Activated naive CD4-positive, alpha-beta T cell treated with anti-CD3 and anti-CD28 coated beads, Interleukin-2, amount 10 ng/mL, durations not matched to agents 7 days and 5 days (primary cell): ENCODE results near the gene SYCE3.

Experiments used
- CTCF ChIA-PET: fragments of 350-600 bp; sonication (Branson Sonifier 250); formaldehyde crosslinking; loops from one replicate; lab custom pipeline; 2021; ENCODE audit warnings: antibody characterized with exemption; lab: Charles Lee
- DNase-seq: peaks from one replicate; pipeline ENCODE4 v3.0.0-alpha.2; 2020
- H3K27ac Mint-ChIP-seq: one replicate; pipeline ENCODE4 v1.8.0; 2021; ENCODE audit warnings: mild to moderate bottlenecking, moderate library complexity, mixed read lengths
- H3K27me3 Mint-ChIP-seq: one replicate; pipeline ENCODE4 v1.8.0; 2021; ENCODE audit warnings: mild to moderate bottlenecking, mixed read lengths
- H3K36me3 Mint-ChIP-seq: one replicate; pipeline ENCODE4 v1.8.0; 2021; ENCODE audit warnings: mixed read lengths
- H3K4me1 Mint-ChIP-seq: one replicate; pipeline ENCODE4 v1.8.0; 2021; ENCODE audit warnings: mixed read lengths
- H3K4me3 Mint-ChIP-seq: one replicate; pipeline ENCODE4 v1.8.0; 2021; ENCODE audit warnings: mild to moderate bottlenecking, moderate library complexity, mixed read lengths
- H3K9me3 Mint-ChIP-seq: one replicate; pipeline ENCODE4 v1.8.0; 2021; ENCODE audit warnings: mixed read lengths

The SYCE3 gene

GRCh38 chr22:50585238-50585637 is 22.5 kb upstream of the SYCE3 start:
- Mint-ChIP-seq H3K27ac (no peak overlapping the region), H3K4me1 (peaks cover 25% of the 10 kb centered on the region), H3K4me3 (no peak overlapping the region), H3K36me3 (peaks cover 10% of the 10 kb centered on the region), H3K27me3 (peaks cover under 1% of the 10 kb centered on the region), H3K9me3 (no peaks in the 10 kb centered on the region)
- CTCF ChIA-PET, result no interaction called here
- peak; percentile 8 for DNase-seq

- peaks cover 31% of the 10 kb centered on the region for H3K4me1 Mint-ChIP-seq
- peaks cover 18% of the 10 kb centered on the region for H3K36me3 Mint-ChIP-seq
- no peaks in the 10 kb centered on the region for H3K27me3 Mint-ChIP-seq
- CTCF ChIA-PET, result no interaction called here
- no peak overlapping the region for H3K27ac Mint-ChIP-seq
- H3K9me3 Mint-ChIP-seq, result no peaks in the 10 kb centered on the region
- H3K4me3 Mint-ChIP-seq, result peak overlapping the region; percentile 84
- DNase-seq, result no peak
Measured at GRCh38 chr22:50584106-50585096, 21.7 kb upstream of the SYCE3 start.

- H3K9me3 Mint-ChIP-seq, result no peaks in the 10 kb centered on the region
- peak overlapping the region; percentile 15 for H3K27ac Mint-ChIP-seq
- CTCF ChIA-PET, result interaction anchor here (0.7 kb wide), 1 partner anchor 58 kb away, joined by 4 read pairs; the partner anchor contains the start of gene SCO2
- no peak for DNase-seq
- H3K4me1 Mint-ChIP-seq, result peaks cover 33% of the 10 kb centered on the region
- H3K4me3 Mint-ChIP-seq, result peak overlapping the region; percentile 84
- H3K36me3 Mint-ChIP-seq, result peaks cover 19% of the 10 kb centered on the region
- H3K27me3 Mint-ChIP-seq, result no peaks in the 10 kb centered on the region
Measured at GRCh38 chr22:50583294-50583861, 20.7 kb upstream of the SYCE3 start.

DNA sequence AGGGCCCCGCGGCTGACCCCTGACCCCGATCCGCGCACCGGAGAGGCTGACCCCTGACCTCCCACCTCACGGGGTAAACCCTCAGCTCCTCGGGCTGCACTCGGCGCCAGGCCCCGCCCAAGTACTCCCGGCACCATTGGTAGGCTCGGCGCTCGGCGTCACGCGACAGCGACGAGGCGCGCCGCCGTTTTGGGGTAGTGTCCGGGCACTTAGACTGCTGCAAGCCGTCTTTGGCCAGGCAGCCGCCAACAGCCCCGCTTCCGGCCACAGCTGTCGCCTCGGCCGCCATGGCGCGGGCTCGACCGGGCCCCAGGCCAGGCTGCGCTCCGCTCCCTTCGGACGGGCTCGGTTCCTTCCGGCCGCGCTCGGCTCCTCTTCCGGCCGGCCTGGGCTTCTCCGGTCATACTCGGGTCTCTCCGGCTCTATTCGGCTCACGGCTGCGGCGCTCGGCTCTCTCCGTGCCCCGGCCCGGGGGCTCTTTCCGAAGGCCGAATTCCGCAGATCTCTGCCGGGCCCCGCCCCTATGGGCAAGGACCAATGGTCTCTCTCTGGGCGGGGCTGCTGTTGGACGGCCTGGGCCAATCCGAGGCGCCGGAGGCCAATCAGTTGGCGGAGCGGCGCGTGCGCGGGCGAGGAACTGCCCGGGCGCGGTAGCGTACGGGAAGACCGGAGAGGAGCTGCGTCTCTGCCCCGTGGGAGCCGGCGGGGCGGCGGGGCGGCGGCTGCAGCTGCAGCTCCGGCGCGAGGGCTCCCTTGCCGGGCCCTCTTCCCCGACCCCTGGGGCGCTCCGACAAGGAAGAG is 20.0 kb upstream of the SYCE3 start, which contains the start of gene CHKB:
TSS of gene CHKB (minus strand) at position 357 of the 801 bp plus-strand sequence. CDS start at position 289, 68 bp downstream.
- Mint-ChIP-seq H3K4me3 (peak within 1 kb of the TSS; percentile 84), H3K36me3 (peaks cover 19% of the 10 kb centered on the region), H3K9me3 (no peaks in the 10 kb centered on the region), H3K27me3 (no peaks in the 10 kb centered on the region), H3K27ac (peak within 1 kb of the TSS; percentile 96), H3K4me1 (peaks cover 35% of the 10 kb centered on the region)
- peak; percentile 99 for DNase-seq
- CTCF ChIA-PET, result interaction anchor here (0.6 to 0.7 kb wide), 2 partner anchors 57 kb away, joined by 3 to 4 read pairs; partner anchors contain the start of gene SCO2

- no peaks in the 10 kb centered on the region for H3K9me3 Mint-ChIP-seq
- H3K4me1 Mint-ChIP-seq, result peaks cover 42% of the 10 kb centered on the region
- CTCF ChIA-PET, result interaction anchor here (0.6 to 1.2 kb wide), 2 partner anchors 17 to 57 kb away, joined by 3 read pairs; partner anchors contain the start of gene SCO2
- H3K27me3 Mint-ChIP-seq, result no peaks in the 10 kb centered on the region
- peaks cover 22% of the 10 kb centered on the region for H3K36me3 Mint-ChIP-seq
- H3K27ac Mint-ChIP-seq, result peak overlapping the region; percentile 96
- no peak for DNase-seq
- peak overlapping the region; percentile 84 for H3K4me3 Mint-ChIP-seq
Measured at GRCh38 chr22:50581950-50582492, 19.3 kb upstream of the SYCE3 start.

DNA sequence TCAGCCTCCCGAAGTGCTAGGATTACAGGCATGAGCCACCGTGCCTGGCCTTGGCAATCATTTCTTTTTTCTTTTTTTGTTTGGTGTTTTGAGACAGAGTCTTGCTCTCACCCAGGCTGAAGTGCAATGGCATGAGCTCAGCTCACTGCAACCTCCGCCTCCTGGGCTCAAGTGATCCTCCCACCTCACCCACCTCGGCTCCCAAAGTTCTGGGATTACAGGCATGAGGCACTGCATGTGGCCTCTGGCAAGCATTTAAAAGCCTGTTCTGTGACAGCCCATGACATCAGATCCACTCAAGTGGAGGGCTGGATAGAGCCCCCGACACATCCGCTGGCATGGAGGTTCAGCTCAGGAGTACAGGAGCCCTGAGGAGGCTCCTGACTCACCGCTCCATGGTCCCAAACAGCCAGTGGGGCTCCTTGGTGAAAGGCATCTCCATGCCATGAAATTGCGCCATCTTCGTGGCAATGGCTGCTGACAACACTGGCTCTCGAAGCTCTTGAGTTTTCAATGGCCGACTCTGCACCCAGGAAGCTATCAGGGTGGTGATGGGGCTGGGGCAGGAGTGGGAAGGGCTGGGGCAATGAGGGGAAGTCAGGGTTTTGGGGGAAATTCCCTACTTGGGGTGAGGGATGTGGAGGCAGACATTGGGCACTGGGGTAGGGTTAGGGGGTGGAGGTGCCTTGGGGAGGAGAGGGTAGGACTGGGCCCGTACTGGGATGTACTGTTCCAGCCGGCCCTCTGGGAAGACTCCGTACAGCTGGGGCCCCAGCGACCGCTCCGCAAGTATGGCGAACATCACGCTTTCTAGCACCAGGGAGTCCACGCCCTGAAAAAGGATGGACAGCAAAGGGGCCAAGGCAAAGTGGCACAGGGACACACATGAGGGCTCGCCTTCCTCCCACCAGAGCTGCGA is 18.6 kb upstream of the SYCE3 start:
- H3K36me3 Mint-ChIP-seq, result peaks cover 22% of the 10 kb centered on the region
- peak overlapping the region; percentile 96 for H3K27ac Mint-ChIP-seq
- H3K4me1 Mint-ChIP-seq, result peaks cover 48% of the 10 kb centered on the region
- H3K27me3 Mint-ChIP-seq, result no peaks in the 10 kb centered on the region
- CTCF ChIA-PET, result interaction anchor here (0.6 to 1.2 kb wide), 2 partner anchors 16 to 52 kb away, joined by 3 read pairs; no protein-coding TSS in a partner anchor
- no peak for DNase-seq
- H3K4me3 Mint-ChIP-seq, result peak overlapping the region; percentile 84
- no peaks in the 10 kb centered on the region for H3K9me3 Mint-ChIP-seq

DNA sequence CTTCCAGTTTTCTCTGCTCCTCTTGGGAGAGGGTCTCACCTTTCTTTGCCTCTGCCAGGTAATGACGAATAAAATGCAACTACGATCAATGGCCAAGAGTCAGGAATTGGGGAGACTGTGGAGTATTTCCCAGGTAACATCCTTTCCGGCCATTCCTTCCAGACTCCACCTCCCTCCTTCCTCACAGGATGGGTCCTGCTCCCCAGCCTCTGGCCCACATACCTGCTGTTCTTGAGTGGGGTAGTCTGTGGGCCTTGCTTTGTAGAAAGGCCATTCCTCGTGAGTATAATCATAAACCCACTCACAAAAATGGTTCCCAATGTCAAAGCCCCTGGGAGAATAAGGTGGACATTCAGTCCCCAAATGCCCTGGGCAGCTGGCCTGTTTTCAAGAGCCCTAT is 17.0 kb upstream of the SYCE3 start:
- no peak for DNase-seq
- peak overlapping the region; percentile 74 for H3K27ac Mint-ChIP-seq
- CTCF ChIA-PET, result no interaction called here
- no peaks in the 10 kb centered on the region for H3K9me3 Mint-ChIP-seq
- no peak overlapping the region for H3K4me3 Mint-ChIP-seq
- no peaks in the 10 kb centered on the region for H3K27me3 Mint-ChIP-seq
- peaks cover 48% of the 10 kb centered on the region for H3K4me1 Mint-ChIP-seq
- H3K36me3 Mint-ChIP-seq, result peaks cover 22% of the 10 kb centered on the region

DNA sequence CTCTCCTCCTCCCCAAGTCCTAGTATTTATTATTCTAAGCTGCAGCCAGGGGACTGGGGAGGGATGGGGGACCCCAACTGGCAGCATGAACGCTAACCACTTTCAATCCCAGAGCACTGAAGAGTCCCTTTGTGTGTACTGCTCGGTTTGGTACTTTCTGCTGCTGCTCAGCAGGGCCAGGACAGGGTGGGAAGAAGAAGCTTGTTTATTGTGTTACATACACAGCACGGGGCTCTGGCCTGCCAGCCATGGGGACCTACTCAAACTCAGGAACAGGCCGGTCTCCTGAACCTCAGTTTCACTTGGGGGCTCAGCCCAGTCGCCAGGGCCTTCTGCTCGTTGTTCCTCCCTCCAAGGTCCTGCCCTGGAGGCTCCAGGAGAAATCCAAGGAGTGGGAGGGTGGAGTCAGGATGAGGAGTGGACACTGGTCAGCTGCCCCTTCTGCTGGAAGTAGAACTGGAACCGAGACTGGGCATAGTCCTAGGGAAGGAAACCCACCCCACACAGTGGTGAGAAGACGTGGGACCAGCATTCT is 16.1 kb upstream of the SYCE3 start:
- H3K27me3 Mint-ChIP-seq, result no peaks in the 10 kb centered on the region
- peak overlapping the region; percentile 68 for H3K27ac Mint-ChIP-seq
- H3K4me3 Mint-ChIP-seq, result no peak overlapping the region
- H3K36me3 Mint-ChIP-seq, result peaks cover 25% of the 10 kb centered on the region
- no peak for DNase-seq
- no peaks in the 10 kb centered on the region for H3K9me3 Mint-ChIP-seq
- CTCF ChIA-PET, result interaction anchor here (1.1 kb wide), 1 partner anchor 16 kb away, joined by 3 read pairs; the partner anchor contains the start of gene SYCE3
- peaks cover 45% of the 10 kb centered on the region for H3K4me1 Mint-ChIP-seq

DNA sequence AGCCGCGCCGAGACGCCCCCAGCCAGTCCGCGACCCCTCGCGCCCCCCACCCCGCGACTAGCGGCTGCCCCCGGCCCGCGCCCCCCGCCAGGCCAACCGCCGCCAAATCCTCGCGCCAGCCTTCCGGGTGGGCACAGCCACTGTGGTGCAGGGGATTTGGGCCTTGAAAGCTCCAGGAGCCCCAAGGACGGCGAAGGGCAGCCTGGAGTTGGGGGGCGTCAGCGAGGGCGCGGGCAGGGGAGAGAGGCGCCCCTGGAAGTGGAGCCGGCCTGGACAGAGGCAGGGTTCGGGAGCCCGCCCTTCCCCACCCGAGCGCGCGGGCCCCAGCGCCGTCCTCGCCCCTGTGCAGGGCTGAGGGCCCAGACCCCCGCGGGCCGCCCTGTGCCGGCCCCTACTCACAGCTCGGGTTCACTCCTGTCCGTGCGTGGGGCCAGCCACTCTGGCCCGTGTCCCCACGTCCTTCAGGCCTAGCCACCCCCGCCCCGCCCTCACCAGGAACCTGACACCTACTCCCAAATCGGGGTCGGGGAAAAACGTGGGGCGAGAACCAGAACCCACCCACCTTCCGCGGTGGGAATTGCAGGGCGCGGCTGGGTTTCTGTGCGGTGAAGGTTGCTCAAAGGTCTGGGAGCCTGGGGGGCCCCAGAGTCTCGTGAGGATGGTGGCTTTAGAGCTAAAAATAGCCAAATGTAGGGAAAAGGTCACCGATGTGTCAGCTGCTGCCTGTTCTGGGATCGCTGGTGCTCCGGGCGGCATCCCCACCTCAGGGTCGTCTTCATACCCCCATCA is 15.5 kb upstream of the SYCE3 start, which contains the start of gene CPT1B:
TSS of gene CPT1B (minus strand) at position 441 of the 789 bp plus-strand sequence. CDS start 512 bp downstream, outside the sequence.
- H3K4me1 Mint-ChIP-seq, result peaks cover 39% of the 10 kb centered on the region
- H3K36me3 Mint-ChIP-seq, result peaks cover 25% of the 10 kb centered on the region
- DNase-seq, result no peak
- no peaks in the 10 kb centered on the region for H3K27me3 Mint-ChIP-seq
- H3K27ac Mint-ChIP-seq, result peak within 1 kb of the TSS; percentile 76
- peak within 1 kb of the TSS; percentile 44 for H3K4me3 Mint-ChIP-seq
- CTCF ChIA-PET, result interaction anchor here (1.1 kb wide), 1 partner anchor 15 kb away, joined by 3 read pairs; the partner anchor contains the start of gene SYCE3
- no peaks in the 10 kb centered on the region for H3K9me3 Mint-ChIP-seq

DNA sequence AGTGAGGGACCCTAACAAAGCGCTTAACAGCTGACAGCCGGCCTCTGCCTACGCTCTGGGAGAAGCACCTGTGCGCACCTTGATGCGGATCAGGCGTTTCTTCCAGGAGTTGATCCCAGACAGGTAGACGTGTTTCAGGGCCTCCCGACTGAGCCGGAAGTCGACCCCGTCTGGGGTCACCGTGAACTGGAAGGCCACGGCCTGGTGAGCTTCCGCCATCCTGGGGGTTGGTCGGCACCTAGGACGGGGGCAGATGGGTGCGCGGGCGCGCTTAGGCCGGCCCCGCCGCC is 14.9 kb upstream of the SYCE3 start:
- Mint-ChIP-seq H3K4me3 (peak overlapping the region; percentile 44), H3K27ac (peak overlapping the region; percentile 76), H3K9me3 (no peaks in the 10 kb centered on the region), H3K4me1 (peaks cover 39% of the 10 kb centered on the region), H3K27me3 (no peaks in the 10 kb centered on the region), H3K36me3 (peaks cover 25% of the 10 kb centered on the region)
- CTCF ChIA-PET, result interaction anchor here (2.0 to 3.5 kb wide), 2 partner anchors 15 to 43 kb away, joined by 6 to 10 read pairs; partner anchors contain the start of gene SYCE3
- no peak for DNase-seq

DNA sequence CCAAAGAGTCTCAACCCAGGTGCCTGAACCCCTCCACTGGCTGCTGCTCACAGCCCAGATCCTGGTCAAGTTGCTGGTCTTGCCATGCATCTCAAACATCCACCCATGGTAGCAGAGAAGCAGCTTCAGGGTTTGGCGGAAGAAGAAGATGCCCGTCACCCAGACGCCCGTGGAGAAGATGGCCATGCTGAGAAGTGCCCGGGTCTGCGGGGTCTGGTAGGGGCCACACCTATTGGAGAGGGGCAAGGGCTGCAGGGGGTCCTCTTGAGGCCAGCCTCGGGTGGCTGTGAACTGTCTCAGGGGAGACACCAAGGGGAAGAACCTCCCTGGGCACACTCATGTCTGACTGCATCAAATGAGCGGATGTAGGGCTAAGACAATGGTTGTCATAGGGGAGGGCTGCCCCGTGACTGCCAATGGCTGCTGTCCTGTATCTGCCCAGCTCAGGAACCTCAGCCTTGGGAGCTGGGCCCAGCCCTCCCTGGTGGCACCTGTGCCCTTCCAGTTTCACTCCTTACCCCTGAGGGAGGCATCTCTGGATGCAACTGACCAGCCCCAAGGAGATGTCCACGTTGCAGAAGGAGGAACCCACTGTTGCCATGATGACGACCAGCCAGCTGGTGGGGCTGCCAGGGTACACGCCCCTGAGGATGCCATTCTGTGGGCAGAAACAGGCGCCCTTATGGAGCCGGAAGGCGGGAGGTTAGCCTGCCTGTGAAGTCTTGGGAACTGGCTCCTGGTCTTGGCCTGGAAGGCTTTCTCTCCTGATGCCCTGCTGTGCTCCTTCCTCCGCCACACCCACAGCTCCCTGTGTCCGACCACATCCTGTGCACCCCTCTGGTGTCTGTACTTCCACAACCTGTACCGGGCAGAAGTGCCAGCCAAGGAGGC is 14.3 kb upstream of the SYCE3 start:
- Mint-ChIP-seq H3K4me1 (peaks cover 39% of the 10 kb centered on the region), H3K27ac (peak overlapping the region; percentile 76), H3K4me3 (peak overlapping the region; percentile 44), H3K27me3 (no peaks in the 10 kb centered on the region), H3K36me3 (peaks cover 25% of the 10 kb centered on the region), H3K9me3 (no peaks in the 10 kb centered on the region)
- peak; percentile 44 for DNase-seq
- CTCF ChIA-PET, result interaction anchor here (0.6 to 3.5 kb wide), 3 partner anchors 14 to 254 kb away, joined by 4 to 10 read pairs (median 6); partner anchors contain the start of gene SYCE3
